A549 (cell line): ENCODE data around the gene MAEL. TPM values are rescaled to one million over a fixed set of nuclear protein-coding genes. Genes with fewer than 3 reads are reported as not detected.
A peak's percentile ranks its signal among the peaks of the same experiment; 100 is the strongest.

Experiments used
- ATAC-seq, 2 experiments: fragments of 200-7000 bp in 1 of 2; fragments of >200 bp in 1 of 2; cut with Nextera tagmentation in 1 of 2; cut with Tn5 transposase in 1 of 2; 3 replicates each; pipeline versions ENCODE4 v1.8.0 to v1.9.1; 2018 to 2020; ENCODE audit warnings: mild to moderate bottlenecking in 1 of 2, moderate library complexity in 1 of 2
- CTCF ChIA-PET: fragments of 300-600 bp; sonication (Branson Sonifier 250); formaldehyde crosslinking; extraction: SDS; loops from one replicate; lab custom pipeline; 2021; ENCODE audit warnings: antibody characterized with exemption, inconsistent platforms; lab: Yijun Ruan, JAX
- POLR2A ChIA-PET: fragments of 350-600 bp; formaldehyde crosslinking; extraction: SDS; loops from one replicate; lab custom pipeline; 2021; ENCODE audit warnings: antibody characterized with exemption, inconsistent platforms; lab: Yijun Ruan, JAX
- DNase-seq, 2 experiments: peaks; one replicate each; pipeline versions ENCODE4 v3.0.0 to v3.0.0-alpha.2; 2011 to 2016; ENCODE audit warnings: low read depth in 1 of 2, low spot score in 1 of 2
- FAIRE-seq: peaks from 2 replicates; lab custom pipeline; 2011; peaks lifted over from hg19 to GRCh38; lab: Jason Lieb, UNC
- H3K27ac ChIP-seq, 2 experiments: fragments of >200 bp; sonication (Bioruptor Twin); formaldehyde crosslinking; 3 replicates each; pipeline ENCODE4 v1.5.1; 2016 to 2017
- H3K4me1 ChIP-seq: fragments of >200 bp; sonication (Bioruptor Twin); formaldehyde crosslinking; 3 replicates; pipeline ENCODE4 v1.6.1; 2016
- H3K4me2 ChIP-seq: fragments of >200 bp; sonication (Bioruptor Twin); formaldehyde crosslinking; 3 replicates; pipeline ENCODE4 v1.6.1; 2016
- H3K4me3 ChIP-seq: fragments of >200 bp; sonication (Bioruptor Twin); formaldehyde crosslinking; 3 replicates; pipeline ENCODE4 v1.5.1; 2016
- H3K9me3 ChIP-seq: fragments of >200 bp; sonication (Bioruptor Twin); formaldehyde crosslinking; 3 replicates; pipeline ENCODE4 v1.6.1; 2016
- CBX2 ChIP-seq: fragments of 200-600 bp; sonication (generic); IDR thresholded peaks from 2 replicates; pipeline ENCODE4 v1.6.1; 2016; ENCODE audit warnings: low read depth, mild to moderate bottlenecking, borderline replicate concordance
- CBX8 ChIP-seq: fragments of 200-600 bp; sonication (generic); IDR thresholded peaks from 2 replicates; pipeline ENCODE4 v1.6.1; 2016
- EHMT2 ChIP-seq: fragments of 200-600 bp; sonication (generic); IDR thresholded peaks from 2 replicates; pipeline ENCODE4 v1.6.1; 2016; ENCODE audit warnings: antibody characterized with exemption, low read depth, mild to moderate bottlenecking, moderate library complexity
- GATA3 ChIP-seq: IDR thresholded peaks from 2 replicates; pipeline ENCODE4 v1.6.1; 2012; ENCODE audit warnings: borderline replicate concordance
- HEYL ChIP-seq: fragments of 250-450 bp; sonication (Bioruptor Pico); IDR thresholded peaks from 2 replicates; pipeline ENCODE4 v1.8.0; 2021; ENCODE audit warnings: mild to moderate bottlenecking, moderate library complexity
- HOXB13 ChIP-seq: fragments of 250-450 bp; sonication (Bioruptor Pico); IDR thresholded peaks from 2 replicates; pipeline ENCODE4 v1.5.0; 2020; ENCODE audit warnings: low read depth, mild to moderate bottlenecking, moderate library complexity
- HOXB5 ChIP-seq: fragments of 250-450 bp; sonication (Bioruptor Pico); IDR thresholded peaks from 2 replicates; pipeline ENCODE4 v1.5.0; 2020; ENCODE audit warnings: mild to moderate bottlenecking, moderate library complexity
- JUN ChIP-seq, 2 experiments: fragments of >200 bp; sonication (Bioruptor Twin); formaldehyde crosslinking; IDR thresholded peaks; 2 replicates in 1 of 2; 3 replicates in 1 of 2; pipeline ENCODE4 v1.6.1; 2016 to 2017
- MAFK ChIP-seq: fragments of 450-650 bp; IDR thresholded peaks from 2 replicates; pipeline ENCODE4 v1.6.1; 2014; ENCODE audit not compliant: partially characterized antibody
- NPAS2 ChIP-seq: fragments of 250-450 bp; sonication (Bioruptor Pico); IDR thresholded peaks from 2 replicates; pipeline ENCODE4 v1.8.0; 2022; ENCODE audit warnings: mild to moderate bottlenecking, moderate library complexity, borderline replicate concordance
- POLR2AphosphoS2 ChIP-seq: conservative IDR thresholded peaks from 2 replicates; pipeline ENCODE4 v1.6.1; 2012; ENCODE audit warnings: low read length, improper control_type of control experiment, inconsistent platforms
- RAD21 ChIP-seq, 2 experiments: fragments of >200 bp in 1 of 2; sonication (Bioruptor Twin) in 1 of 2; formaldehyde crosslinking in 1 of 2; IDR thresholded peaks in 1 of 2; conservative IDR thresholded peaks in 1 of 2; 2 replicates in 1 of 2; 3 replicates in 1 of 2; pipeline ENCODE4 v1.6.1; 2012 to 2018; ENCODE audit warnings: inconsistent platforms in 1 of 2
- RFX5 ChIP-seq: fragments of 450-650 bp; IDR thresholded peaks from 2 replicates; pipeline ENCODE4 v1.7.1; 2014; ENCODE audit warnings: antibody characterized with exemption, mild to moderate bottlenecking, moderate library complexity
- RNF2 ChIP-seq: fragments of 200-600 bp; sonication (generic); IDR thresholded peaks from 2 replicates; pipeline ENCODE4 v1.6.1; 2016; ENCODE audit warnings: low read depth, mild to moderate bottlenecking, antibody characterized with exemption, moderate library complexity, borderline replicate concordance
- SMC3 ChIP-seq: fragments of >200 bp; sonication (Bioruptor Twin); formaldehyde crosslinking; IDR thresholded peaks from 3 replicates; pipeline ENCODE4 v1.6.1; 2018; ENCODE audit warnings: inconsistent platforms
- TFCP2L1 ChIP-seq: fragments of 250-450 bp; sonication (Bioruptor Pico); IDR thresholded peaks from 2 replicates; pipeline ENCODE4 v1.5.0; 2021; ENCODE audit warnings: mild to moderate bottlenecking
- ZFP36 ChIP-seq: fragments of 450-650 bp; IDR thresholded peaks from 2 replicates; pipeline ENCODE4 v1.6.1; 2014; ENCODE audit warnings: borderline replicate concordance; ENCODE audit not compliant: partially characterized antibody
- ZSCAN20 ChIP-seq: fragments of 250-450 bp; sonication (Bioruptor Pico); IDR thresholded peaks from 2 replicates; pipeline ENCODE4 v1.8.0; 2022; ENCODE audit warnings: mild to moderate bottlenecking, moderate library complexity
- WGBS: methylation state at CpG from one replicate; pipeline ENCODE4 v1.1.6; 2017; ENCODE audit errors: missing lambda C conversion rate; 5-methylcytosine and 5-hydroxymethylcytosine counted together
- polyA plus RNA-seq, 4 experiments: library from polyadenylated mRNA; depleted of rRNA in 3 of 4; stranded (reverse); fragments of >200 nt; fragmentation: RNase III in 1 of 4; extraction: RNeasy Plus Mini Kit Qiagen cat#74134 plus additional on column Dnase treatment in 1 of 4; gene quantifications; 2 replicates in 3 of 4; 3 replicates in 1 of 4; pipeline ENCODE4 v1.2.3, GENCODE V29; 2011 to 2017
- TF ChIP-seq, protein P1 (sequence below): fragments of >200 bp; sonication (Bioruptor Twin); formaldehyde crosslinking; IDR thresholded peaks from 3 replicates; pipeline ENCODE4 v1.5.1; 2016
- TF ChIP-seq, protein P2 (sequence below): fragments of 200-600 bp; sonication (generic); IDR thresholded peaks from 2 replicates; pipeline ENCODE4 v1.6.1; 2016; ENCODE audit warnings: antibody characterized with exemption, mild to moderate bottlenecking, moderate library complexity
- TF ChIP-seq, protein P3 (sequence below): fragments of >200 bp; sonication (Bioruptor Twin); formaldehyde crosslinking; IDR thresholded peaks from 2 replicates; pipeline ENCODE4 v1.6.1; 2016
- TF ChIP-seq, protein P4 (sequence below): IDR thresholded peaks from 2 replicates; pipeline ENCODE4 v1.6.1; 2012

MAEL gene
- polyA plus RNA-seq, 2 of the 4 experiments (the other 2 are of a cell fraction) = not detected

DNA sequence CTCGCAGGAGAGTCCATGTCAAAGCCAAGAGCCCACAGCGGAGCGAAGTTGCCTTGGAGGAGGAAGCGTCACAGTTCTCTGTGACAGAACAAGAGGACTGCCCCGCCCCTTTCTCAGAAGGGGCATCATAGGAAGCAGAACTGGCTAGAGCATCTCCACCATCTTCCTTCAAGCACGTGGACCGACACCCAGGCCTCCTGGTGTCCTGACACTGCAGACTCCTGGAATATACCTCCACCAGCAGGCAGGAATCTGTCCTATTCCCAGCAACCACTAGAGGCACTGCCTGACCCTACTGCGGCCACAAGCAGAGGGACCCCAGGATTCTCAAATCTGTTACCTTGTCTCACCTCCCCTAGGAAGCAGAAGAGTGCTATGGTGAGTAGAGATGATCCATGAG is 63.3 kb downstream of the MAEL start:
- TF ChIP-seq RAD21 (conservative IDR thresholded peaks at IDR 0.05 in 1 of 2, IDR thresholded peaks at IDR 0.05 in 1 of 2) (peak in 1 of 2 experiments; percentile 21; a peak in 1 of 5 replicates), HOXB13 (no peak), RNF2 (no peak)
- TF ChIP-seq, protein P1, sequence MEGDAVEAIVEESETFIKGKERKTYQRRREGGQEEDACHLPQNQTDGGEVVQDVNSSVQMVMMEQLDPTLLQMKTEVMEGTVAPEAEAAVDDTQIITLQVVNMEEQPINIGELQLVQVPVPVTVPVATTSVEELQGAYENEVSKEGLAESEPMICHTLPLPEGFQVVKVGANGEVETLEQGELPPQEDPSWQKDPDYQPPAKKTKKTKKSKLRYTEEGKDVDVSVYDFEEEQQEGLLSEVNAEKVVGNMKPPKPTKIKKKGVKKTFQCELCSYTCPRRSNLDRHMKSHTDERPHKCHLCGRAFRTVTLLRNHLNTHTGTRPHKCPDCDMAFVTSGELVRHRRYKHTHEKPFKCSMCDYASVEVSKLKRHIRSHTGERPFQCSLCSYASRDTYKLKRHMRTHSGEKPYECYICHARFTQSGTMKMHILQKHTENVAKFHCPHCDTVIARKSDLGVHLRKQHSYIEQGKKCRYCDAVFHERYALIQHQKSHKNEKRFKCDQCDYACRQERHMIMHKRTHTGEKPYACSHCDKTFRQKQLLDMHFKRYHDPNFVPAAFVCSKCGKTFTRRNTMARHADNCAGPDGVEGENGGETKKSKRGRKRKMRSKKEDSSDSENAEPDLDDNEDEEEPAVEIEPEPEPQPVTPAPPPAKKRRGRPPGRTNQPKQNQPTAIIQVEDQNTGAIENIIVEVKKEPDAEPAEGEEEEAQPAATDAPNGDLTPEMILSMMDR = peak; percentile 19; the same call in 1 of the 3 replicates
- ChIA-PET POLR2A (no interaction called here), CTCF (interaction anchor here (1.0 to 18.6 kb wide), 4 partner anchors 10 to 144 kb away, joined by 3 to 534 read pairs (median 3); no protein-coding TSS in a partner anchor)
- peak; percentile 49 to 61 for DNase-seq
- no peak overlapping the region for H3K27ac ChIP-seq
- WGBS = 51% methylated on average over 8 of the region's 8 CpGs
- no peak for FAIRE-seq
- no peak overlapping the region for H3K4me3 ChIP-seq
- no peaks in the 10 kb centered on the region for H3K4me1 ChIP-seq
- no peaks in the 10 kb centered on the region for H3K9me3 ChIP-seq
- peak; percentile 66 to 87; a peak in 5 of 6 replicates for ATAC-seq
- H3K4me2 ChIP-seq = no peak overlapping the region

DNA sequence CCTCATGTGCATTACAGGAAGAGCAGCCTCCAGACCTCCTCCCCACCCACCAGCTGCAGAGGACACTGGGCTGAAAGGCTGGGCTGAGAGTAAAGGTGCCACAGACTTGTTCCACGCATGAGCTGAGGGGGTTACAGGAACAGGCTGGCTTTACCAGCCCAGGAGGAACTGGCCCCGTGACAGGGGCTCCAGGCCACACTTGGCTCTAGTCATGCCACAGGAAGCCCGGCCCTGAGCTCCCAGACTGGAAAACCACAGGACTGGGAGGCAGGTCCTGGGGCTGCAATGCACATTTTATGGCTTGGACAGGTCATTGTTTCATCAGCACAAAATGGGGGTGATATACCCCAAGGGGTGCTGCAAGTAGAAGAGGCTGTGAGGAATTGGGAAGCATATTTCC is 65.5 kb downstream of the MAEL start:
- TF ChIP-seq NPAS2 (CRISPR knock-in tag) (no peak), MAFK (no peak), TFCP2L1 (no peak), POLR2AphosphoS2 (no peak), JUN (IDR thresholded peaks at IDR 0.05) (no peak), RFX5 (no peak), CBX8 (no peak), HEYL (no peak)
- TF ChIP-seq, protein P2, sequence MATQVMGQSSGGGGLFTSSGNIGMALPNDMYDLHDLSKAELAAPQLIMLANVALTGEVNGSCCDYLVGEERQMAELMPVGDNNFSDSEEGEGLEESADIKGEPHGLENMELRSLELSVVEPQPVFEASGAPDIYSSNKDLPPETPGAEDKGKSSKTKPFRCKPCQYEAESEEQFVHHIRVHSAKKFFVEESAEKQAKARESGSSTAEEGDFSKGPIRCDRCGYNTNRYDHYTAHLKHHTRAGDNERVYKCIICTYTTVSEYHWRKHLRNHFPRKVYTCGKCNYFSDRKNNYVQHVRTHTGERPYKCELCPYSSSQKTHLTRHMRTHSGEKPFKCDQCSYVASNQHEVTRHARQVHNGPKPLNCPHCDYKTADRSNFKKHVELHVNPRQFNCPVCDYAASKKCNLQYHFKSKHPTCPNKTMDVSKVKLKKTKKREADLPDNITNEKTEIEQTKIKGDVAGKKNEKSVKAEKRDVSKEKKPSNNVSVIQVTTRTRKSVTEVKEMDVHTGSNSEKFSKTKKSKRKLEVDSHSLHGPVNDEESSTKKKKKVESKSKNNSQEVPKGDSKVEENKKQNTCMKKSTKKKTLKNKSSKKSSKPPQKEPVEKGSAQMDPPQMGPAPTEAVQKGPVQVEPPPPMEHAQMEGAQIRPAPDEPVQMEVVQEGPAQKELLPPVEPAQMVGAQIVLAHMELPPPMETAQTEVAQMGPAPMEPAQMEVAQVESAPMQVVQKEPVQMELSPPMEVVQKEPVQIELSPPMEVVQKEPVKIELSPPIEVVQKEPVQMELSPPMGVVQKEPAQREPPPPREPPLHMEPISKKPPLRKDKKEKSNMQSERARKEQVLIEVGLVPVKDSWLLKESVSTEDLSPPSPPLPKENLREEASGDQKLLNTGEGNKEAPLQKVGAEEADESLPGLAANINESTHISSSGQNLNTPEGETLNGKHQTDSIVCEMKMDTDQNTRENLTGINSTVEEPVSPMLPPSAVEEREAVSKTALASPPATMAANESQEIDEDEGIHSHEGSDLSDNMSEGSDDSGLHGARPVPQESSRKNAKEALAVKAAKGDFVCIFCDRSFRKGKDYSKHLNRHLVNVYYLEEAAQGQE = no peak
- no peaks in the 10 kb centered on the region for H3K9me3 ChIP-seq
- DNase-seq = no peak
- no peak overlapping the region for H3K4me2 ChIP-seq
- no peak overlapping the region for H3K4me3 ChIP-seq
- ATAC-seq = no peak
- H3K27ac ChIP-seq = no peak overlapping the region
- ChIA-PET CTCF (interaction anchor here (3.1 to 18.6 kb wide), 2 partner anchors 12 to 146 kb away, joined by 14 to 534 read pairs; no protein-coding TSS in a partner anchor), POLR2A (no interaction called here)
- H3K4me1 ChIP-seq = no peaks in the 10 kb centered on the region
- no peak for FAIRE-seq
- 22% methylated on average over 3 of the region's 3 CpGs for WGBS

DNA sequence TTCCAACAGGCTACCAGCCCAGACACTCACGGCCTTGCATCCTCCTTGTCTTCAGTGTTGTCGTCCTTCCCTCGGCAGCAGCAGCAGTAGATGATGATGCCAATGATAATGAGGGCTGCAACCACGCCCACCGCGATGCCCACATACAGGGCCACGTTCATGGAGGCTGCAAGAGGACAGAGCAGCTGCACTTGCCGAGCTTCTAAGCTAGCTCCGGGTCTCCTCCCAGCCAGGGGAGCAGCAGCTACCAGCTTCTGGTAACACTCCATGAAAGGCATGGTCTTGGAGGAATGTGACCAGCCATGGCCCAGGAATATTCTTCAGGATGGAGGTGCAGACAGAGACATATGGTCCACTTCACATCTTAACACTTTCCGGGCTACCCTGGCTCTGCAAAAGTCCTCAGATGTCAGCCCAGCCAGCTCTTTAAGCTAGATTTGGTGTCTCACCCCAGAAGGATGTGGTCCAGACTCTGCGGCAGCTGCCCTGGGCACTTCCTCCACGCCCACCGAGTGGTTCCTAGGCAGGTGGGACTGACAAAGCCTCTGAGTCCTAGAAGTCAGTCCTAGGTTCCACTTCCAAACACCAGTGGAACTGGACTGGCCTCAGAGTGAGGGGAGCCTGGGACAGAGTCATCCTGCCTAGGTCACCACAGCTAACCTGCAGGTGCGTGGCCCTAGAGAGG is 66.0 kb downstream of the MAEL start:
- ChIA-PET CTCF (interaction anchor here (0.6 to 18.6 kb wide), 5 partner anchors 8 to 477 kb away, joined by 3 to 534 read pairs (median 7); no protein-coding TSS in a partner anchor), POLR2A (no interaction called here)
- TF ChIP-seq NPAS2 (CRISPR knock-in tag) (no peak), SMC3 (no peak), GATA3 (no peak), EHMT2 (no peak), CBX2 (no peak), ZSCAN20 (CRISPR knock-in tag) (no peak), HOXB5 (CRISPR knock-in tag) (no peak), ZFP36 (no peak)
- TF ChIP-seq, protein P2 = no peak
- TF ChIP-seq, protein P3, sequence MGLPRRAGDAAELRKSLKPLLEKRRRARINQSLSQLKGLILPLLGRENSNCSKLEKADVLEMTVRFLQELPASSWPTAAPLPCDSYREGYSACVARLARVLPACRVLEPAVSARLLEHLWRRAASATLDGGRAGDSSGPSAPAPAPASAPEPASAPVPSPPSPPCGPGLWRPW = no peak
- TF ChIP-seq, protein P4, sequence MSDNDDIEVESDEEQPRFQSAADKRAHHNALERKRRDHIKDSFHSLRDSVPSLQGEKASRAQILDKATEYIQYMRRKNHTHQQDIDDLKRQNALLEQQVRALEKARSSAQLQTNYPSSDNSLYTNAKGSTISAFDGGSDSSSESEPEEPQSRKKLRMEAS = no peak
- TF ChIP-seq, all 56 proteins: peak for 0
- ATAC-seq = no peak
- DNase-seq = no peak
- 36% methylated on average over 10 of the region's 14 CpGs for WGBS
- H3K4me2 ChIP-seq = no peak overlapping the region
- no peak overlapping the region for H3K4me3 ChIP-seq
- H3K4me1 ChIP-seq = no peaks in the 10 kb centered on the region
- no peak for FAIRE-seq
- H3K9me3 ChIP-seq = no peaks in the 10 kb centered on the region
- H3K27ac ChIP-seq = no peak overlapping the region
